ENCODE data around the gene ZNF492. TPM values are rescaled to one million over a fixed set of nuclear protein-coding genes. Genes with fewer than 3 reads are reported as not detected.

ZNF492 gene
- total RNA-seq, 4 donors from 2014 or later = 0.20 to 0.27 TPM; not detected in 2

GRCh38 chr19:22619932-22620331 lies 14.2 kb upstream of the ZNF492 start:
- Histone ChIP-seq H3K4me1 (no peaks in the 10 kb centered on the region), H3K27ac (no peak overlapping the region), H3K4me3 (no peak overlapping the region), H3K36me3 (no peaks in the 10 kb centered on the region), H3K27me3 (peaks cover 13% of the 10 kb centered on the region), H3K9me3 (peaks cover 0 to 5% of the 10 kb centered on the region in 2 donors)
- in situ Hi-C loops (cut with MboI; ENCODE audit: low pct_ligation_motif_present in 1 of 4, low pct_unique_long_range_greater_than_20kb in 1 of 4, low sequenced_read_pairs in 3 of 4) (no loop called here), intact Hi-C loops (cut with DNase I; ENCODE audit: low total_unique reads) (no loop called here)
- WGBS, 2 donors (ENCODE audit: low coverage in 1 of 2) = 89% methylated on average over 3 of the region's 3 CpGs; no CpG with 5 or more reads in 1 of the 2 donors
- no peak for DNase-seq
- TF ChIP-seq CTCF (IDR thresholded peaks at IDR 0.05) (no peak), POLR2A (IDR thresholded peaks at IDR 0.05) (no peak)

GRCh38 chr19:22620401-22620800 lies 13.7 kb upstream of the ZNF492 start:
- no peaks in the 10 kb centered on the region for H3K36me3 ChIP-seq
- in situ Hi-C loops (cut with MboI; ENCODE audit: low pct_ligation_motif_present in 1 of 4, low pct_unique_long_range_greater_than_20kb in 1 of 4, low sequenced_read_pairs in 3 of 4) = no loop called here
- no peak for DNase-seq

GRCh38 chr19:22620912-22621311 lies 13.2 kb upstream of the ZNF492 start:
- in situ Hi-C loops (cut with MboI; ENCODE audit: low pct_ligation_motif_present in 1 of 4, low pct_unique_long_range_greater_than_20kb in 1 of 4, low sequenced_read_pairs in 3 of 4) = no loop called here
- WGBS, 2 donors (ENCODE audit: low coverage in 1 of 2) = 91% methylated on average over 1 of the region's 1 CpG; no CpG with 5 or more reads in 1 of the 2 donors
- Histone ChIP-seq H3K9me3 (peaks cover 0 to 5% of the 10 kb centered on the region in 2 donors), H3K27ac (no peak overlapping the region), H3K36me3 (no peaks in the 10 kb centered on the region), H3K4me3 (no peak overlapping the region), H3K27me3 (peaks cover 13% of the 10 kb centered on the region), H3K4me1 (no peaks in the 10 kb centered on the region)
- intact Hi-C loops (cut with DNase I; ENCODE audit: low total_unique reads) = no loop called here
- DNase-seq = no peak
- TF ChIP-seq CTCF (IDR thresholded peaks at IDR 0.05) (no peak), POLR2A (IDR thresholded peaks at IDR 0.05) (no peak), POLR2AphosphoS5 (IDR thresholded peaks at IDR 0.05) (no peak), EP300 (IDR thresholded peaks at IDR 0.05; ENCODE audit: low read depth) (no peak)

More at GRCh38 chr19:22620401-22620800, 13.7 kb upstream of the ZNF492 start:
- Histone ChIP-seq H3K9me3 (peaks cover 0 to 5% of the 10 kb centered on the region in 2 donors), H3K27me3 (peaks cover 13% of the 10 kb centered on the region), H3K4me3 (no peak overlapping the region), H3K27ac (no peak overlapping the region), H3K4me1 (no peaks in the 10 kb centered on the region)
- 83% methylated on average over 6 of the region's 6 CpGs; no CpG with 5 or more reads in 1 of the 2 donors for WGBS, 2 donors (ENCODE audit: low coverage in 1 of 2)
- TF ChIP-seq POLR2AphosphoS5 (IDR thresholded peaks at IDR 0.05) (no peak), POLR2A (IDR thresholded peaks at IDR 0.05) (no peak), CTCF (IDR thresholded peaks at IDR 0.05) (no peak), EP300 (IDR thresholded peaks at IDR 0.05; ENCODE audit: low read depth) (no peak)
- intact Hi-C loops (cut with DNase I; ENCODE audit: low total_unique reads) = no loop called here

GRCh38 chr19:22622020-22622419 lies 12.1 kb upstream of the ZNF492 start:
- Histone ChIP-seq H3K9me3 (peaks cover 0 to 5% of the 10 kb centered on the region in 2 donors), H3K4me1 (no peaks in the 10 kb centered on the region), H3K4me3 (no peak overlapping the region), H3K27me3 (peaks cover 13% of the 10 kb centered on the region), H3K36me3 (no peaks in the 10 kb centered on the region), H3K27ac (no peak overlapping the region)
- TF ChIP-seq POLR2A (IDR thresholded peaks at IDR 0.05) (no peak), EP300 (IDR thresholded peaks at IDR 0.05; ENCODE audit: low read depth) (no peak), CTCF (IDR thresholded peaks at IDR 0.05) (no peak), POLR2AphosphoS5 (IDR thresholded peaks at IDR 0.05) (no peak)
- in situ Hi-C loops (cut with MboI; ENCODE audit: low pct_ligation_motif_present in 1 of 4, low pct_unique_long_range_greater_than_20kb in 1 of 4, low sequenced_read_pairs in 3 of 4) (no loop called here), intact Hi-C loops (cut with DNase I; ENCODE audit: low total_unique reads) (no loop called here)
- WGBS, 2 donors (ENCODE audit: low coverage in 1 of 2) = 57% methylated on average over 1 of the region's 1 CpG
- no peak for DNase-seq

Measured in transverse colon (tissue), 4 donors.